Left renal cortex interstitium (tissue), 4 donors: ENCODE results near the gene OFD1. TPM values are rescaled to one million over a fixed set of nuclear protein-coding genes. Genes with fewer than 3 reads are reported as not detected.

ENCODE experiments used
- DNase-seq, 4 donors: peaks; one replicate each; pipeline ENCODE4 v3.0.0-alpha.2; 2013; ENCODE audit warnings: low read depth in 4 of 4, low spot score in 2 of 4, missing footprints in 1 of 4
- polyA plus RNA-seq, 4 donors: library from polyadenylated mRNA; unstranded; fragments of 120-200 nt; gene quantifications; one replicate each; pipeline ENCODE4 v1.2.1, GENCODE V29; 2013; ENCODE audit not compliant: insufficient read length in 4 of 4

OFD1 gene
- 10 to 100 TPM; 32.1 to 51.1 (median 44.3) TPM for polyA plus RNA-seq

- DNase-seq = peak; percentile 72 to 84 (median 82)
Measured at GRCh38 chrX:13734278-13735172, at the start of gene OFD1, which contains the start of gene TRAPPC2. TSS of gene OFD1 (plus strand) at chrX:13734748. CDS start at chrX:13735072, 324 bp downstream. TSS of gene TRAPPC2 (minus strand) at chrX:13734620. CDS start at chrX:13719963, 14,657 bp downstream.

- DNase-seq = no peak
Measured at GRCh38 chrX:13685126-13685763, 49.3 kb upstream of the OFD1 start.

GRCh38 chrX:13687203-13687602 lies 47.3 kb upstream of the OFD1 start:
- DNase-seq = no peak

- DNase-seq = peak in 1 of 4 donors; percentile 4
Measured at GRCh38 chrX:13688384-13688957, 46.1 kb upstream of the OFD1 start.

GRCh38 chrX:13688958-13689740 lies 45.4 kb upstream of the OFD1 start, which contains the start of gene RAB9A:
TSS of gene RAB9A (plus strand) at chrX:13689128. CDS start at chrX:13708747, 19,619 bp downstream.
- peak in 3 of 4 donors; percentile 45 to 56 (median 47) for DNase-seq

- DNase-seq = peak in 1 of 4 donors; percentile 37
Measured at GRCh38 chrX:13689741-13690211, 44.8 kb upstream of the OFD1 start.

- DNase-seq = no peak
Measured at GRCh38 chrX:13690836-13691235, 43.7 kb upstream of the OFD1 start.

- DNase-seq = no peak
Measured at GRCh38 chrX:13691841-13692371, 42.6 kb upstream of the OFD1 start.

GRCh38 chrX:13692771-13693231 lies 41.7 kb upstream of the OFD1 start:
- no peak for DNase-seq

- DNase-seq = no peak
Measured at GRCh38 chrX:13693341-13693961, 41.1 kb upstream of the OFD1 start.

- DNase-seq = no peak
Measured at GRCh38 chrX:13694359-13694758, 40.2 kb upstream of the OFD1 start.

- DNase-seq = no peak
Measured at GRCh38 chrX:13694983-13695382, 39.6 kb upstream of the OFD1 start.

GRCh38 chrX:13695601-13696115 lies 38.9 kb upstream of the OFD1 start:
- DNase-seq = no peak

GRCh38 chrX:13697455-13697854 lies 37.1 kb upstream of the OFD1 start:
- DNase-seq = no peak

- no peak for DNase-seq
Measured at GRCh38 chrX:13697976-13698375, 36.6 kb upstream of the OFD1 start.

- DNase-seq = no peak
Measured at GRCh38 chrX:13698432-13698831, 36.1 kb upstream of the OFD1 start.

GRCh38 chrX:13699183-13699826 lies 35.2 kb upstream of the OFD1 start:
- DNase-seq = no peak

GRCh38 chrX:13700380-13700779 lies 34.2 kb upstream of the OFD1 start:
- DNase-seq = no peak
